ENCODE results near the gene CPA5. TPM values are rescaled to one million over a fixed set of nuclear protein-coding genes. Genes with fewer than 3 reads are reported as not detected.

CPA5 gene
- total RNA-seq, 1 experiment from 2014 or later, result not detected

DNA sequence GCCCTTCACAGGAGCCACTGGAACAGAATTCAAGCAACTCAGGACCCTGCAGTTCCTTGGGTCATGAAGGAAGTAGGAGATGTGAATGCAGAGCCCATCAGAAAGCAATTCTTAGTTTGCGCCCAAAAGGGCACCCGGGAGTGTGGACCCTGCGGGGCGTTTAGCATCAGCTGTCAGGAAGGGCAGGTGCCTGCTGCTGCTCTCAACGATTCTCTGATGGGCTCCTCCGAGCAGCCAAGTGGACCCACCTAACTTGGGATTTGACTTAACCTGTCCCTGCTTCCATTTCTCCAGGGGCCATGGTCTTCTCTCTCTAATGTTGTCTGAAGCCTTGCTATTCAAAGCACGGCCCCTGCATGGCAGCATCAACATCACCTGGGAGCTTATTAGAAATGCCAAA lies 17.1 kb downstream of the CPA5 start:
- ATAC-seq, result no peak
- POLR2A ChIA-PET (ENCODE audit: unreplicated experiment), result no interaction called here
- H3K9me3 ChIP-seq (ENCODE audit: low read length), result peaks cover 4% of the 10 kb centered on the region; the same call in 1 of the 2 replicates
- H3K27ac ChIP-seq (ENCODE audit: low read length), result no peak overlapping the region
- no peak overlapping the region for H3K4me2 ChIP-seq (ENCODE audit: low read length)
- no peak overlapping the region for H2AFZ ChIP-seq (ENCODE audit: low read length)
- no peak for DNase-seq
- H3K79me2 ChIP-seq (ENCODE audit: low read length), result no peaks in the 10 kb centered on the region
- no peaks in the 10 kb centered on the region for H3K9me2 ChIP-seq (replicated peaks; ENCODE audit: low read length)
- peaks cover 5% of the 10 kb centered on the region for H3F3A ChIP-seq (ENCODE audit: low read length, unreplicated experiment)
- H3K4me1 ChIP-seq (ENCODE audit: insufficient read depth, low read length), result peaks cover 47% of the 10 kb centered on the region
- H3K27me3 ChIP-seq (ENCODE audit: low read length), result no peaks in the 10 kb centered on the region
- H3K36me3 ChIP-seq (ENCODE audit: low read depth, low read length), result no peaks in the 10 kb centered on the region
- CTCF ChIA-PET, result no interaction called here
- H4K20me1 ChIP-seq (ENCODE audit: low read length), result no peaks in the 10 kb centered on the region
- intact Hi-C loops (cut with micrococcal nuclease), result no loop called here
- no peak overlapping the region for H3K9ac ChIP-seq (ENCODE audit: low read length)
- no peak overlapping the region for H3K4me3 ChIP-seq (ENCODE audit: low read length)
- no peak for TF ChIP-seq EZH2phosphoT487 (IDR thresholded peaks at IDR 0.05; ENCODE audit: borderline replicate concordance, low read length)
- no peak for TF ChIP-seq EZH2 (IDR thresholded peaks at IDR 0.05; ENCODE audit: low read length, unreplicated experiment)
- TF ChIP-seq CTCF (conservative IDR thresholded peaks at IDR 0.05; ENCODE audit: low read depth, low read length), result no peak
- no TSS peak for BruUV-seq (replicated peaks)

GRCh38 chr7:130362251-130362816 lies 17.7 kb downstream of the CPA5 start:
- no peak for DNase-seq
- Histone ChIP-seq H4K20me1 (ENCODE audit: low read length) (no peaks in the 10 kb centered on the region), H2AFZ (ENCODE audit: low read length) (no peak overlapping the region), H3K9ac (ENCODE audit: low read length) (no peak overlapping the region), H3K9me2 (replicated peaks; ENCODE audit: low read length) (no peaks in the 10 kb centered on the region), H3K4me2 (ENCODE audit: low read length) (no peak overlapping the region), H3K4me3 (ENCODE audit: low read length) (no peak overlapping the region), H3K27me3 (ENCODE audit: low read length) (no peaks in the 10 kb centered on the region), H3K79me2 (ENCODE audit: low read length) (no peaks in the 10 kb centered on the region), H3F3A (ENCODE audit: low read length, unreplicated experiment) (peaks cover 3% of the 10 kb centered on the region), H3K4me1 (ENCODE audit: insufficient read depth, low read length) (peaks cover 42% of the 10 kb centered on the region), H3K9me3 (ENCODE audit: low read length) (peaks cover 4% of the 10 kb centered on the region; the same call in 1 of the 2 replicates), H3K36me3 (ENCODE audit: low read depth, low read length) (no peaks in the 10 kb centered on the region), H3K27ac (ENCODE audit: low read length) (no peak overlapping the region)
- ChIA-PET CTCF (no interaction called here), POLR2A (ENCODE audit: unreplicated experiment) (no interaction called here)
- intact Hi-C loops (cut with micrococcal nuclease), result no loop called here
- no peak for ATAC-seq
- TF ChIP-seq EZH2phosphoT487 (IDR thresholded peaks at IDR 0.05; ENCODE audit: borderline replicate concordance, low read length) (no peak), EZH2 (IDR thresholded peaks at IDR 0.05; ENCODE audit: low read length, unreplicated experiment) (no peak), CTCF (conservative IDR thresholded peaks at IDR 0.05; ENCODE audit: low read depth, low read length) (no peak)
- BruUV-seq (replicated peaks), result no TSS peak

DNA sequence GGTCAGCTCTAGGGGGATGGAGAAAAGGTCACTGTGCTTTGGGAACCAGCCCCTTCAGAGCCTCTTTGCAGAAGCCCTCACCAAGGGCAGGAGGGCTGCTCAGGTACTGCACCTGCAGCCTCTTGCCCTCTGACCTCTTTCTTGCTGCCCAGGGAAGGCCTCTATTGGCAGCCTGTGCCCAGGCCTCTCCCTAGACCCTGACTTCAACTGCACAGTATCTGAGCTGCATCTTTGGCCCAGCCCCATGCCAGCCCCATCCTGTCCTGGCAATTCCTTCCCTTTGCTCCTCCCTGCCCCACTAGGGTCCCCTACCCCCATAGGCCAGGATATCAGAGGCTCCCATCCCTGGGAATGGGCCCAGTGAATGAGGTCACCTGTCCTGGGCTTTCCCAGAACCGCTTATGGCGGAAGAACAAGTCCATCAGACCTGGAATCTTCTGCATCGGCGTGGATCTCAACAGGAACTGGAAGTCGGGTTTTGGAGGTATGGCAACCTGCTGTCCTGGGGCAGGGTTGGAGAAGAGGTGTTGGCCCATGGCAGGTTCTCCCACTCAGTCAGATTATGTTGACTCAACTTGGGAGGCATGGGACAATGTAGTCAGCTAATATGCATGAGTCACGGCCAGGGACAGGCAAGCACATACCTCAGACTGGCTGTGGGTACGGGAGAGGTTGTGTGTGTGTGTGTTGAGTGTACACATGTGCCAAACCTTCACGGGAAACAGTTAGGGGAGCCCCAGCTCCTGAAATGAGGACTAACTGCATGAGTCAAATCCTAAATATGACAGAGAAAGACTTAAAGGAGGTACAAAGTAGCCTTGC lies 18.6 kb downstream of the CPA5 start:
- Histone ChIP-seq H3K9me3 (ENCODE audit: low read length) (peaks cover 4% of the 10 kb centered on the region; the same call in 1 of the 2 replicates), H2AFZ (ENCODE audit: low read length) (peak overlapping the region; percentile 61; the same call in 1 of the 2 replicates), H3K9me2 (replicated peaks; ENCODE audit: low read length) (no peaks in the 10 kb centered on the region), H3K36me3 (ENCODE audit: low read depth, low read length) (no peaks in the 10 kb centered on the region), H3K4me1 (ENCODE audit: insufficient read depth, low read length) (peaks cover 37% of the 10 kb centered on the region), H4K20me1 (ENCODE audit: low read length) (no peaks in the 10 kb centered on the region), H3K79me2 (ENCODE audit: low read length) (no peaks in the 10 kb centered on the region), H3K4me3 (ENCODE audit: low read length) (no peak overlapping the region), H3K27ac (ENCODE audit: low read length) (peak overlapping the region; percentile 75), H3K27me3 (ENCODE audit: low read length) (no peaks in the 10 kb centered on the region), H3K9ac (ENCODE audit: low read length) (no peak overlapping the region), H3F3A (ENCODE audit: low read length, unreplicated experiment) (peaks cover 3% of the 10 kb centered on the region), H3K4me2 (ENCODE audit: low read length) (peak overlapping the region; percentile 66)
- peak; percentile 96 for DNase-seq
- peak; percentile 98 for ATAC-seq
- no peak for TF ChIP-seq EZH2 (IDR thresholded peaks at IDR 0.05; ENCODE audit: low read length, unreplicated experiment)
- no peak for TF ChIP-seq CTCF (conservative IDR thresholded peaks at IDR 0.05; ENCODE audit: low read depth, low read length)
- no peak for TF ChIP-seq EZH2phosphoT487 (IDR thresholded peaks at IDR 0.05; ENCODE audit: borderline replicate concordance, low read length)
- POLR2A ChIA-PET (ENCODE audit: unreplicated experiment), result no interaction called here
- no TSS peak for BruUV-seq (replicated peaks)
- CTCF ChIA-PET, result interaction anchor here (0.6 kb wide), 1 partner anchor 76 kb away, joined by 3 read pairs; no protein-coding TSS in a partner anchor
- intact Hi-C loops (cut with micrococcal nuclease), result no loop called here
